Gastroesophageal sphincter (tissue), 4 donors: ENCODE results near the gene FASTKD2. TPM values are rescaled to one million over a fixed set of nuclear protein-coding genes. Genes with fewer than 3 reads are reported as not detected.

Source experiments
- ATAC-seq: fragments of 150-250 bp; one replicate; pipeline ENCODE4 v1.9.1; 2016; ENCODE audit warnings: mild to moderate bottlenecking, moderate library complexity
- H3K27ac ChIP-seq, 4 donors: fragments of 200-600 bp; sonication (generic) in 3 of 4; 1 replicate in 3 of 4; 2 replicates in 1 of 4; pipeline ENCODE4 v1.5.1; 2016 to 2019
- H3K27me3 ChIP-seq: fragments of 200-600 bp; sonication (generic); one replicate; pipeline ENCODE4 v1.5.1; 2019
- H3K36me3 ChIP-seq, 2 donors: fragments of 200-600 bp; sonication (generic); one replicate each; pipeline ENCODE4 v1.5.1; 2019; ENCODE audit warnings: control low read depth in 1 of 2
- H3K4me1 ChIP-seq, 3 donors: fragments of 200-600 bp; sonication (generic); 1 replicate in 2 of 3; 2 replicates in 1 of 3; pipeline ENCODE4 v1.5.1; 2016 to 2019; ENCODE audit warnings: control low read depth in 2 of 3
- H3K4me3 ChIP-seq, 2 donors: fragments of 200-600 bp; sonication (generic); one replicate each; pipeline ENCODE4 v1.5.1; 2019; ENCODE audit warnings: mild to moderate bottlenecking in 1 of 2, moderate library complexity in 1 of 2
- H3K9me3 ChIP-seq, 3 donors: fragments of 200-600 bp; sonication (generic); one replicate each; pipeline ENCODE4 v1.5.1; 2017 to 2019; ENCODE audit warnings: control low read depth in 2 of 3
- CTCF ChIP-seq, 4 experiments: fragments of 200-600 bp in 2 of 4; fragments of 450-650 bp in 2 of 4; sonication (generic) in 1 of 4; IDR thresholded peaks; one replicate each; pipeline ENCODE4 v1.5.1; 2017 to 2019; ENCODE audit warnings: antibody characterized with exemption in 4 of 4, mild to moderate bottlenecking in 2 of 4, moderate library complexity in 2 of 4
- EP300 ChIP-seq: sonication (generic); formaldehyde crosslinking; IDR thresholded peaks from one replicate; pipeline ENCODE4 v1.6.1; 2017; ENCODE audit warnings: antibody characterized with exemption, mild to moderate bottlenecking
- POLR2A ChIP-seq, 2 donors: fragments of 450-650 bp; IDR thresholded peaks; one replicate each; pipeline ENCODE4 v1.6.1; 2017; ENCODE audit warnings: antibody characterized with exemption in 2 of 2, mild to moderate bottlenecking in 2 of 2, moderate library complexity in 1 of 2
- POLR2AphosphoS5 ChIP-seq: sonication (generic); formaldehyde crosslinking; IDR thresholded peaks from one replicate; pipeline ENCODE4 v1.6.1; 2017; ENCODE audit warnings: antibody characterized with exemption
- WGBS, 2 donors: methylation state at CpG; one replicate each; pipeline ENCODE4 v1.1.5; 2018; ENCODE audit warnings: low coverage in 1 of 2; 5-methylcytosine and 5-hydroxymethylcytosine counted together
- total RNA-seq, 4 donors: library from RNA; depleted of rRNA; stranded (reverse); fragments of >200 nt; gene quantifications; one replicate each; pipeline ENCODE4 v1.1.0, GENCODE V29; 2016

The FASTKD2 gene
- total RNA-seq, 4 donors from 2014 or later: 24.1 to 41.2 (median 31.8) TPM

- Histone ChIP-seq H3K36me3 (peaks cover 0 to 12% of the 10 kb centered on the region in 2 donors), H3K27ac (peak overlapping the region in 2 of 4 donors; percentile 53 to 54), H3K27me3 (no peaks in the 10 kb centered on the region), H3K4me1 (peaks cover 0 to 38% (median 4%) of the 10 kb centered on the region in 3 donors), H3K4me3 (no peak overlapping the region), H3K9me3 (no peaks in the 10 kb centered on the region)
- TF ChIP-seq POLR2AphosphoS5: peak; percentile 71
- TF ChIP-seq EP300: no peak
- TF ChIP-seq POLR2A (IDR thresholded peaks at IDR 0.05): no peak
- TF ChIP-seq CTCF (IDR thresholded peaks at IDR 0.05): peak; percentile 52 to 86 (median 78)
- 21 to 27% methylated on average over 11 to 12 of the region's 12 CpGs for WGBS, 2 donors
- peak; percentile 72 for ATAC-seq
These were observed 35.4 kb downstream of the FASTKD2 start for GRCh38 chr2:206800506-206801417.

- no peak for ATAC-seq
- no peaks in the 10 kb centered on the region for H3K9me3 ChIP-seq
- H3K4me3 ChIP-seq: no peak overlapping the region
- 63 to 79% methylated on average over 9 of the region's 9 CpGs for WGBS, 2 donors
- no peak overlapping the region for H3K27ac ChIP-seq
- peaks cover 0 to 4% of the 10 kb centered on the region in 2 donors for H3K36me3 ChIP-seq
- TF ChIP-seq CTCF (IDR thresholded peaks at IDR 0.05) (no peak), EP300 (no peak), POLR2A (IDR thresholded peaks at IDR 0.05) (no peak), POLR2AphosphoS5 (no peak)
- H3K27me3 ChIP-seq: no peaks in the 10 kb centered on the region
- H3K4me1 ChIP-seq: peaks cover 0 to 38% (median 4%) of the 10 kb centered on the region in 3 donors
These were observed 36.2 kb downstream of the FASTKD2 start for GRCh38 chr2:206801418-206802189.

- no peaks in the 10 kb centered on the region for H3K36me3 ChIP-seq
- H3K27ac ChIP-seq: no peak overlapping the region
- H3K27me3 ChIP-seq: no peaks in the 10 kb centered on the region
- no peaks in the 10 kb centered on the region for H3K9me3 ChIP-seq
- 88 to 100% methylated on average over 3 to 7 of the region's 7 CpGs for WGBS, 2 donors
- no peak overlapping the region for H3K4me3 ChIP-seq
- ATAC-seq: no peak
- peaks cover 0 to 38% (median 4%) of the 10 kb centered on the region in 3 donors for H3K4me1 ChIP-seq
- TF ChIP-seq POLR2AphosphoS5 (no peak), EP300 (no peak), CTCF (IDR thresholded peaks at IDR 0.05) (no peak), POLR2A (IDR thresholded peaks at IDR 0.05) (no peak)
These were observed 37.5 kb downstream of the FASTKD2 start for GRCh38 chr2:206802654-206803514.

GRCh38 chr2:206804326-206804725, 38.9 kb downstream of the FASTKD2 start:
- H3K27me3 ChIP-seq: no peaks in the 10 kb centered on the region
- ATAC-seq: no peak
- no peaks in the 10 kb centered on the region for H3K36me3 ChIP-seq
- H3K27ac ChIP-seq: no peak overlapping the region
- H3K4me3 ChIP-seq: no peak overlapping the region
- H3K4me1 ChIP-seq: peaks cover 0 to 38% (median 4%) of the 10 kb centered on the region in 3 donors
- 67 to 83% methylated on average over 4 to 5 of the region's 5 CpGs for WGBS, 2 donors
- TF ChIP-seq CTCF (IDR thresholded peaks at IDR 0.05): no peak
- no peaks in the 10 kb centered on the region for H3K9me3 ChIP-seq
